ENCODE results near the gene SHD.
"Not testable (repeated sequence)": the region's sequence is repeated elsewhere in the genome, so short reads cannot be mapped to it uniquely, and the experiment has no call there.

Gene SHD

DNA sequence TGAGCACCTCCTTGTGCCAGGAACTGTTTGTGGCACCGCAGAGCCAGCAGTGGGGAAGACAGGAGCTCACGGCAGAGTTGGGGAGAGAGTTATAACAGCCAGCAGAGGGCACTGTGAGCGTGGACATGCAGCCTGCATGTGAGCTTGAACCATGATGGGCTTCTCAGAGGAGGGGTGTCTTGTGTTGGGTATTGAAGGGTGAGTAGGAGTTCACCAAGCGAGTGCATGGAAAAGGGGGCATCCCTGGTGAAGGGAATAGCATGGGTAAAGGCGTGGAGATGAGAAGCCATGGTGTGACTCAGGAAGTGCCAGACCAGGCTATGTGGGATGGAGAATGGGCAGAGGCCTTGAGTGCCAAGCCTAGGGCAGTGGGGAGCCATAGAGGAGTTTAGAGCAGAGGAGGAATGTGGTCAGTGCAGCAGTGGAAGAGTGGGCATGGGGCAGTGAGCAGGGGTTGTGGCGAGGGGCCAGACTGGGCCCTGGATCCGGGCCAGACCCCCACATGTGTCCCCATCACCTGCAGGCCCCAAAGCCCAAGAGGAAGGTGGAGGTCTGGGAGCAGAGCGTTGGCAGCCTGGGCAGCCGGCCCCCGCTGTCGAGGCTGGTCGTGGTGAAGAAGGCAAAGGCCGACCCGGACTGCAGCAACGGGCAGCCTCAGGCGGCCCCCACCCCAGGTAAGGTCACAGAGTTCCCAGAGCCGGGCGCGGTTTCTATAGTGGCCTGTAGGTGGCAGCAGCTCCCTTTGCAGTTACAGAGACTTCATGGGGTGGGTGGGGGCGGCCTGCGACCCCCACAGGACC, 11.8 kb upstream of the SHD start:
- peak; percentile 86 for DNase-seq (ENCODE audit: low spot score)

DNA sequence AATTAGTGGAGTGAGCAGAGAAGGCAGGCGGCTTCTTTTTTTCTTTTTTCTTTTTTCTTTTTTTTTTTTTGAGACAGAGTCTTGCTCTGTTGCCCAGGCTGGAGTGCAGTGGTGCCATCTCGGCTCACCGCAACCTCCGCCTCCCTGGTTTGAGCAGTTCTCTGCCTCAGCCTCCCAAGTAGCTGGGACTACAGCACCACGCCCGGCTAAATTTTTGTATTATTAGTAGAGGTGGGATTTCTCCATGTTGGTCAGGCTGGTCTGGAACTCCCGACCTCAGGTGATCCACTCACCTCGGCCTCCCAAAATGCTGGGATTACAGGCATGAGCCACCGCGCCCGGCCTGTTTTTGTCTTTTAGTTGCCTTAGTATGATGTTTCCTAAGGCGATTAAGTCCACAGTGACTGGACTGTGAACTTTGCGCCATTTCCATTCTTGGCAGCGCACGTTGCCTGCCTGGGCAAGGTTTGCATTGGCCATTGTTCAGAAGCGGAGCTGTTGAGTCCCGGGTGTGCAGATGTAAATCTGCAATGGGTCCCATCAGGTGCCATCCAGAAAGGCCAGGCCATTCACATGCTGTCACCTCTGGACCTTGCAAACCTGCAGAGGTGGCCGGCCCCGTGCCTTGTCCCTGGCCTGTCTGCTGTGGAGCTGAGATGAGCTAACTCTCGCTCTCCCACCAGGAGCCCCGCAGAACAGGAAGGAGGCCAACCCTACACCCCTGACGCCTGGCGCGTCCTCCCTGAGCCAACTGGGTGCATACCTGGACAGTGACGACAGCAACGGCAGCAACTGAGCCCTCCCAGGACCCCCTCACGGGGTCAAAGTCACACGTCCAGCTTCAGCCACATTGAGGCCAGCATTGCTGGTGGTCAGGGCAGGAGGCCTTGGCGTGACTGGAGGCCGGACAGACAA, 10.9 kb upstream of the SHD start:
- DNase-seq (ENCODE audit: low spot score), result no peak

DNA sequence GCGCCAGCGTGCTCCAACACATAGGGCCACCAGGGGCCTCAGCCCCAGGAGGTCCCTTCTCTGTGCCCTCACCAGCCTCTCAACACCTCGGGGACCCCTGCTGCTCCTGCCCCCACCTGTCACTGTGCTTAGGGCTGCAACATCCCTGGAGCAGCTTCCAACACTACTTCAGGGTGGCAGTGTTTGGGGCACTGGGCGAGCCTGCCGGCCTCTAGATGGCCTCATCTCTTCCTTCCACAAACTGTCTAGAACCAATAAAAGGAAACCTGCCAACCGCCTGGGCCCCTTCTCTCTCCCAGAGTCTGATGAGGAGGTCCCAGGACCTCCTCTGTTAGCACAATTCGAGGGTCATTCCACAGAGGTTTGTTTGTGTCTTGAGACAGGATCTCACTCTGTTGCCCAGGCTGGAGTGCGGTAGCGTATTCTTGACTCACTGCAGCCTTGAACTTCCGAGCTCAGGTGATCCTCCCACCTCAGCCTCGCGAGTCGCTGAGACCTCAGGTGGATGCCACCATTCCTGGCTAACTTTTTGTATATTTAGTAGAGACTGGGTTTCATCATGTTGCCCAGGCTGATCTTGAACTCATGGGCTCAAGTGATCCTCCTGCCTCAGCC, 10.1 kb upstream of the SHD start:
- no peak for DNase-seq (ENCODE audit: low spot score)

DNA sequence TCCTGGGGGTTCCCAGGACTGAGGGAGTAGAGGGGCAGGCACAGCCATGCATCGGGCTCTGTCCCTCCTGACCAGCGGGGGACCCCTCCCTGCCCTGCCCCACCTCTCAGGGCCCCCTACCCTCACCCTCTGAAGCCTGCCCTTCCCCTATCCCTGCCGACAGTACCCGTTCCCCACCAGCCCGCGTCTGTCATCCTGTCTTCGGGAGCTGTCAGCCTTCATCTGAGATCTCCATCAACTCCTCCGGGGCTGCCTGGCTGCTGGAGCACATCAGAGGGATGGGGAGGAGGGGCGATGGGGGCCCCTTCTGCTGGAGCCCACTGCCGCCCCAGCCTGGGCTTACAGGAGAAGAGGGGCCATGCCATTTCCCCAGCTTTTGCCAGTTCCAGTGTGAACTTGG, 6.2 kb upstream of the SHD start:
- no peak for DNase-seq (ENCODE audit: low spot score)

DNA sequence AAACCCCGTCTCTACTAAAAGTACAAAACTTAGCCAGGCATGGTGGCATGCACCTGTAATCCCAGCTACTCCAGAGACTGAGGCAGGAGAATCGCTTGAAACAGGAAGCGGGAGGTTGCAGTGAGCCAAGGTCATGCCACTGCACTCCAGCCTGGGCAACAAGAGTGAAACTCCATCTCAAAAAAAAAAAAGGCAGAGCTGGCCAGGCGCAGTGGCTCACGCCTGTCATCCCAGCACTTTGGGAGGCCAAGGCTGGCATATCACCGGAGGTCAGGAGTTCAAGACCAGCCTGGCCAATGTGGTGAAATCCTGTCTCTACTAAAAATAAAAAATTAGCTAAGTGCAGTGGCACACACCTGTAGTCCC, 4.8 kb upstream of the SHD start:
- DNase-seq (ENCODE audit: low spot score), result not testable (repeated sequence)

DNA sequence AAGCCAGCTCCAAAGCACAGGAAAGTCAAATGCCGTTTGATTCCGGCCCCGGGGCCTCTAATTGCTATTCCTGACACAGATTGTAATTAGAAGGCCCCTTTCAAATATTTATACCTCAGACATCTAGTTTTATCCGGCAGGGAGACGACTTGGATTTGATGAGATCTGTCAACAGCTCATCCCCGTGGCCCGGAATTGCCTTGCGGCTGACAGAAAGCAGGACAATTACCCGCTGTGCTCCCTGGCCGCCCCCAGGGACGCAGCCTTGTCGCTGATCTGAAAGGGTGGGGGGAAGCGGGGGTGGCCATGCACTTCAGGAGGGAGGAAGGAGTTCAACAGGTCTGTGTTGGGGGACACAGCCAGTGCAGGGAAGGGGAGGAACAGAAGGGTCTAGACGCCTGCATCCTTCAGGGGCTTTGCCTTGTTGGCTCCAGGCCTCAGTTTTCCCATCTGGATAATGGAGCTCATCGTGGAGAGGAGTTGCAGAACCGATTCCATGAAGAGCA, 1.8 kb upstream of the SHD start:
- DNase-seq (ENCODE audit: low spot score), result no peak

DNA sequence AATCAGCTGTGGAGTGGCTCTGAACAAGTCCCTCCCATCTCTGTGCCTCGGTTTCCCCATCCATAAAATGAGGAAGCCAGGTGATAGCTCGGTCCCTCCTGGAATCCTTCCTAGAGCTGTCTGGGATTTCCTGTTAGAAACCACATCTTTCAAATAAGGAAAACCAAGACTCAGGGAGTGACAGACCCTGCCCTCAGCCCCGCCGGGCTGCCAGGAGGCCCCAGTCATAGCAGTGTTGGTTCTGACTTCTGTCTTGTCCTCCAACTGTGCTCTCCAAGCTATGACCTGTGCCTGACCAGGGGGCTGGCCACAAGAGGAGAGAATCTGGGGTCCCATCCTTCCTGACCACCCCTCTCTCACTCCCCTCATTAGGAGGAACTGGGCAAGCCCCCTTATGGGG, 1.1 kb upstream of the SHD start:
- DNase-seq (ENCODE audit: low spot score), result no peak

DNA sequence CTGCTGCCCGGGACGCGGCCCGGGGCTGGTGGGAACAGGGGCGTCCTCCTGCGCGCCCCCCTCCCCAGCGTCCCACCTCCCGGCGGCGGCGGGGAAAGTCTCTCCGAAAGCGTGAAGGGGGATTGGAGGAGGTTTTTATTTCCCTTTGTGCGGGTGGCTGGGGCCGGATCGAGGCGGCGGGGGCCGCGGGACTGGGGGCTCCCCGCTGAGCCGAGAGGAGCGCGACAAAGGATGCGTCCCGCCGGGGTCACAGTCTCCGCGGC, 132 bp downstream of the SHD start:
- no peak for DNase-seq (ENCODE audit: low spot score)

DNA sequence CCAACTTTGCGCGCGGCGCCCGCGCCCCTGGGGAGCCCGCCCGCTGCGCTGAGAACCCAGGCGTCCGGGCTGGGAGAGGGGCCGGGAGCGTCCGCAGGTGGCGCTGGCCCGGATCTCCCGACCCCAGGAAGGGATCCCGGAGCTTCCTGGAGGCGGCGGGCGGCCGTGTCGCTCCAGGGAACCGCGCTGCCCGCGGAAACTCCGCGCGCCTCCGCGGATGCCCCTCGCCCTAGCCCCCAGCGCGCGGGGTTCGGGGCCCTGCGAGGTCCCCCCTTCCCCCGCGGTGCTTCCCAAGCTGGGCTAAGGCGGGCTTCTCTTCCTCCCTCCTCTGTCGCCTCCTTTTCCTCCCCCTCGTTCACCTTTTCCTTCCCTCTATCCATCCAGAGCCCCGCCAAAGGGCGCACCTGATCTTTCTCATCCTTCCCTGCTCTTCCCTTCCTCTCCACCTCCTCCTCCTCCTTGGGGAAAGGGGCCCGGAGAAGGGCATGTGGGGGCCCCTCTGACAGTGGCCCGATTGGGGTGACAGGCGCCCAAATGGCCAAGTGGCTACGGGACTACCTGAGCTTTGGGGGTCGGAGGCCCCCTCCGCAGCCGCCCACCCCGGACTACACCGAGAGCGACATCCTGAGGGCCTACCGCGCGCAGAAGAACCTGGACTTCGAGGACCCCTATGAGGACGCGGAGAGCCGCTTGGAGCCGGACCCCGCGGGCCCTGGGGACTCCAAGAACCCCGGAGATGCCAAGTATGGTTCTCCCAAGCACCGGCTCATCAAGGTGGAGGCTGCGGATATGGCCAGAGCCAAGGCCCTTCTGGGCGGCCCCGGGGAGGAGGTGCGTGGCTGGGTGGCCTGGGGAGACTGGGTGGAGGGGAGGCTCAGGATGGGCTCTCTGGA, 710 bp downstream of the SHD start:
- no peak for DNase-seq (ENCODE audit: low spot score)

DNA sequence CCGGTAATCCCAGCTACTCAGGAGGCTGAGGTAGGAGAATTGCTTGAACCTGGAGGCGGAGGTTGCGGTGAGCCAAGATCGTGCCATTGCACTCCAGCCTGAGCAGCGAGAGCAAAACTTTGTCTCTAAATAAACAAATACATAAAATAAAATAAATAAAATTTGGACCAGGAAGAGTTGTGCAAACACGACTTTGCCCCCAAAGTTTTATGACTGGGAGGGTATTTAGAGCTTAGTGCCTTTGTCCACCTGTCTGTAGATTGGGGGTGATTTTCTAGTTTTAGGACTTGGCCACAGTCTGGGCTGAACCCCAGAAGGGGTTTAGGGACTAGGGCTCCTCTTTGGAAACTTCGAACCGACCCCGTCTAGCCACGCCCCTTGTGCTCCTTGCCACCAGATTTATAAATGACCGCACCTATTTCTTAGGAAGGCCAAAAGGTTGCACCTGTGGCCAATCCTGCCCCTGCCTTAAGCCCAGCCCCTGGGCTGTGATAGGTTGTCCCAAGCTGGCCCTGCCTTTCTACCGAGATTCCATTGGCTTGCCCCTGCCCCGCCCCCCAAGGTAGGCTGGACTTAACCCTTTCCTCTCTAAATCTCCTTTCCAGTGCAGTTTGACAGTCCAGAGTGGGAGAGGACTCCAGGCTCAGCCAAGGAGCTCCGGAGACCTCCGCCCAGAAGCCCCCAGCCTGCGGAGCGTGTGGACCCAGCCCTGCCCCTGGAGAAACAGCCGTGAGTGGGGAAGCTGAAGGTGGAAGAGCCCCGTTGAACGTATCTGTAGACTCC, 5.3 kb downstream of the SHD start:
- DNase-seq (ENCODE audit: low spot score), result peak; percentile 83

DNA sequence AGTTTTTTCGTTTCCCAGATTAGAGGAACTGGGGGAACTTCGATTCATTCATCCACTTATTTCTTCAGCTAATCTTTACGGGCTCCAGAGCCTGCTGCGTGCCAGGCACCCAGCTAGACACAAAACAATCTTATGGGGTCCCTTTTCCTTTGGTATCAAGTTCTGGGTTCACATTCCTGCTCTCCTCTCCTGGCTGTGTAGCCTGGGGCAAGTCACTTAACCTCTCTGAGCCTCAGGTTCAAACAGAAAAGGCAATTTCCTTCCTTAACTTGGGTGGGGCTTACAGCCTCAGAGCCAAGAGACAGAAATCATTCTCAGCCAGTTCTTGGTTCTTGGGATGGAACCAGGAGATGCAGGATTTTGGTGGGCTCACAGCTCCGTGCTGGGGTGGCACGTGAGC, 5.9 kb downstream of the SHD start:
- DNase-seq (ENCODE audit: low spot score), result no peak

DNA sequence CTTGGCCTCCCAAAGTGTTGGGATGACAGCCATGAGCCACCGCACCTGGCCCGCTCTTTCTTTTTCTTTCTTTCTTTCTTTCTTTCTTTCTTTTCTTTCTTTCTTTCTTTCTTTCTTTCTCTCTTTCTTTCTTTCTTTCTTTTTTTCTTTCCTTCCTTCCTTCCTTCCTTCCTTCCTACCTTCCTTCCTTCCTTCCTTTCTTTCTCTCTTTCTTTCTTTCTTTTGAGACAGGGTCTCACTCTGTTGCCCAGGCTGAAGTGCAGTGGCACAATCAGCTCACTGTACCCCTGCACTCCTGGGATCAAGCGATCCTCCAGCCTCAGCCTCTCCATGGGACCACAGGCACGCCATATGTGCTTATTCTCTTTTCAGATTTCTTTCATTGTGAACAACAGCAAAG, 7.1 kb downstream of the SHD start:
- DNase-seq (ENCODE audit: low spot score), result not testable (repeated sequence)

DNA sequence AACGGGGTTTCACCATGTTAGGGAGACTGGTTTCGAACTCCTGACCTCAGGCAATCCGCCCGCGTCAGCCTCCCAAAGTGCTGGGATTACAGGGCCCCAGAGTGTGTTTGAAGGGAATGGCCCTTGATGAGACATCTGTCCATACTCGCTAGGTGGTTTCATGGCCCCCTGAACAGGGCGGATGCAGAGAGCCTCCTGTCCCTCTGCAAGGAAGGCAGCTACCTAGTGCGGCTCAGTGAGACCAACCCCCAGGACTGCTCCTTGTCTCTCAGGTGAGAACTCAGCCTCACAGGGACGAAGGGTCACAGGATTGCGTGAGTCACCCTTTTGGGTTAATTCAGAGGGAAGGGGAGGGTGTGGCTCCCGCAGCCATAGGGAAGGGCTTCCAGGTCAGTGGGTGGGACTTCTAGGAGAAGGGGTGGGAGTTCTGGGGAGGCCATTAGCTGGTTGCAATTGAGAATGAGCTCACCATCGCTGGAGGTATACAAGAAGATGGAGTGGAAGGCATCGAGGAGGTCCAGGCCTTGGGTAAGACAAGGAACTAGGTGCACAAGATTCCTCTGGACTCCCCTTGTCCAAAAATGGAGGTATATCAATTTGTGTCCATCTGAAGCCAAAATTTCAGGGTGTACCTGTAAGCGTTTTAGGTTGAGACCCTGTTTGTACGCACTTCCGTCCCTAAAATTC, 9.2 kb downstream of the SHD start:
- no peak for DNase-seq (ENCODE audit: low spot score)

DNA sequence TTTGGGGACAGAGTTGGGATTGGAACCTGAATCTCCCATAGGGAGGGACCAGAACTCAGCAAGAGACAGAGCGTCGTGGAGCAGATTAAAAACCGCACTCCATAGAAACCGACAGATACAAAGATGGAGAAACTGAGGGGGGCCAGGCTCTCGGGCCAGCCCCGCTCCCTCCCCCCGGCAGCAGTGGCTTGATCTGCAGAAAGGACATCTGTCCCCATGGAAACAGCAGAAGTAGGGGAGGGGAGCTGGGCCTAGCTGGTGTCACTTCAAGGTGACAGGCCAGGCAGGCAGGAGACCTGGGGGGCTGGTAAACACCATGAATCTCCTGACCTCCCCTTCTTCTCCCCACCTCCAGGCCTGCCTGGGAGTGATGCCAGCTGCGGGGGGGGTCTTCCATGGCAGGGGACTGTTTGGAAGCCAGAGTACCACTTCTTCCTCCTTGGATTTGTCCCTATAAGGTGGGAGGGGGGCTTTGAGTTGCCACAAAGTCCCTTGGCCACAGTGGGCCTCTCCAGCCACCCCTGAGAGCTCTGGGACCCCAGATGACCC, 12.2 kb downstream of the SHD start:
- DNase-seq (ENCODE audit: low spot score), result no peak

DNA sequence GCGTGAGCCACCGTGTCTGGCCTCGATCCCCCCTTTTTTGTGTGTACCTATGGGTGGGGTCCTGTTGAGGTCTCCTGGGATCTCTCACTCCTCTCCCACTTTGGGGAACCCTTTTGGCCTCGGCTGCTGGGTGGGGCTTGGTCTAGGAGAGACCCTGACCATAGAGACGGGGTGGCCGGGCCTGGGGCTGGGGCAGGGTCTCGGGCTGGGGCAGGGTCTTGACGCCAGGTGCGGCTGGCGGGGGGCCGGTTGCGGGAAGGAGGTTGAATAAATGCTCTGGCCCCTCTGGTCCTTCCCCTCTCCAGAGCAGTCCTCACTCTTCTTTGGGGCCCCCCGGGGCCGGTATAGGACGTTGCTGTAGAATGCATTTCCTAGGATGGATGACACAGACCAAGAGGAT, 13.4 kb downstream of the SHD start:
- no peak for DNase-seq (ENCODE audit: low spot score)

DNA sequence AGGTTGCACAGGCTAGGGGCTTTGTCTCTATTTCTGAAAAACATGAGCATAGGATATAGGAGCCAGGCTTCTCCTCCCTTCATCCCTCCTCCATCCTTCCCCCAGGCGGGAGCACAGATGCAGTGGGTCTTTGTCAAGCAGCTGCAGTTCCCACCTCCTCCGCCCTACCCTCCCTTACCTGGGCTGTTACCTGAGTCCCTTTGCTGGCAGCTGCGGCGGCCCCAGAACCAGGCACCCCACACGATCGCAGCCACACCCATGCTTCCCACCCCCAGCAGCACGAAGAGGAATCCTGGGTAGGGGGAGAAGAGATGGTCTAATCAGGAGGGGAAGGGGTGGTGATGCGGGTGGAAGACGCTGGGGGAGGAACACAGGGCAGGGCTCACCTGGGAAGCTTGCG, 15.3 kb downstream of the SHD start:
- DNase-seq (ENCODE audit: low spot score), result no peak

DNA sequence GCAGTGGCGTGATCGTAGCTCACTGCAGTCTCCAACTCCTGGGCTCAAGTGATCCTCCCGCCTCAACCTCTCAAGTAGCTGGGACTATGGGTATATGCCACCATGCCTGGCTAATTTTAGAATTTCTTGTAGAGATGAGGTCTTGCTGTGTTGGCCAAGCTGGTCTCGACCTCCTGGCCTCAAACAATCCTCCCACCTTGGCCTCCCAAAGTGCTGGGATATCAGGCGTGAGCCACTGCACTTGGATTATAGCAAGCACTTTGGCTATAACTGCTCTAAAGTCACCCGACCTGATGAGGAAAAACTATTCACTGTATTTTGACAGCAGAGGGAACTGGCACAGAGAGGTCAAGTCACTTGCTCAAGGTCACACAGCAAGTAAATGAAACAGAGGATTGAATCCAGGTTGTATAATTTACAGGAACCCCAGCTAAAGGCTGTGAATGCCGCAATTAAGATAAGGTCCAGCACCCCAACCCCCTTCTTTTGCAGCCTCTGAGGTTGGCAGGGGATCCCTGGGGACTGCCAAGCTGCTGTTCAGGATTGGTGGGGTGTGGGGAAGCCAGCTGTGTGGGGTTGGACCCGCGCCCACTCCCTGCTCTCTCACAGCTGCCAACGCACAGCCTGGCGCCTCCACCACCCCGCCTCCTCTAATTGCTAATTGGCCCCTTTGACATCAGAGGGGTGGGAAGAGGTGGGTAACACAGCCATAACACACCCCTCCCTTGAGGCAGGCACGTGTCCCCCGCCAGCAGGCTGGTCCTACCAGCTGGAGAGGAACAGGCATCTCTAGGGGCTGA, 17.1 kb downstream of the SHD start:
- DNase-seq (ENCODE audit: low spot score), result peak; percentile 95

DNA sequence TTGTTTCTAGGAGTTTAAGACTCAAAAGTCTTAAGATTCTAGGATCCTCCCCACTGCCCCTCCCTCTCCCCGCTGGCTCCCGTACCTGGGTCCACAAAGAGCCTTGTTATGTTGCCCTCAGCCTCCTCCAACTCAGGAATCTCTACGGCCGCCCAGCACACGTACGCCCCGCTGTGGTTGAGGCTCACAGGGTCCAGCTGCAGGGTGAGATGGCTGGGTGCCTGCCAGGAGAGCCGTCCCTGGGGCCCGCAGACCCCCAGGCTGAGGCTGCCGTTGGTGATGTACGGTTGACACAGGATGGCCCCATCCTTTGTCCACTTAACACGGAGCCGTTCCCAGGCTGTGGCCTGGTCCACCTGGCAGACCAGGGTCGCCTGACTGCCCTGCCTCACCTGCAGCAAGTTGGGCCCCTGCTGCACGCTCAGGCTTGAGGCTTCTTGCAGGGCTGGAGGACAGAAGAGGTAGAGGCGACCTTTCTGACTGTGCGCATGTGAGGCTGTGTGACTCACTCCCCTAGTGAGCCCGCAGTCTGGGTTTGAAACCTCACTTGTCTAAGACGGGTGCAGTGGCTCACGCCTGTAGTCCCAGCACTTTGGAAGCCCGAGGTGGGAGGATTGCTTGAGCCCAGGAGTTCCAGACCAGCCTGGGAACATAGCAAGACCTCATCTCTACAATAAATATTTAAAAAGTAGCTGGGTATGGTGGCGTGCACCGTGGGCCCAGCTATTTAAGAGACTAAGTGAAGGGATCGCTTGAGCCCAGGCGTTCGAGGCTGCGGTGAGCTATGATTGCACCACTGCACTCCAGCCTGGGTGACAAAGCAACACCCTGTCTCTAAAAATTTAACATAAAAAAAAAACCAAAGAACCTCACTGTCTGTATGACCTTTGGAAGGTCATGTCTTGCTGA, 19.1 kb downstream of the SHD start:
- no peak for DNase-seq (ENCODE audit: low spot score)

All from D341Med (cell line).